ENCODE measurements around the gene UCHL1.

UCHL1 gene

GRCh38 chr4:41236032-41236431 is 20.7 kb upstream of the UCHL1 start:
- Histone ChIP-seq H3K36me3 (ENCODE audit: control insufficient read depth, insufficient read depth, low read length) (no peaks in the 10 kb centered on the region), H3K27me3 (replicated peaks; ENCODE audit: control insufficient read depth, insufficient read depth, low read length) (no peaks in the 10 kb centered on the region), H3K4me3 (replicated peaks; ENCODE audit: low read depth, low read length) (no peak overlapping the region)
- TF ChIP-seq CTCF (IDR thresholded peaks at IDR 0.05; ENCODE audit: insufficient read depth, low read length, poor library complexity, severe bottlenecking) = no peak
- DNase-seq (ENCODE audit: extremely low read depth, insufficient read length) = no peak

- Histone ChIP-seq H3K27me3 (replicated peaks; ENCODE audit: control insufficient read depth, insufficient read depth, low read length) (no peaks in the 10 kb centered on the region), H3K4me3 (replicated peaks; ENCODE audit: low read depth, low read length) (no peak overlapping the region), H3K36me3 (ENCODE audit: control insufficient read depth, insufficient read depth, low read length) (no peaks in the 10 kb centered on the region)
- no peak for TF ChIP-seq CTCF (IDR thresholded peaks at IDR 0.05; ENCODE audit: insufficient read depth, low read length, poor library complexity, severe bottlenecking)
- no peak for DNase-seq (ENCODE audit: extremely low read depth, insufficient read length)
These were observed 20.2 kb upstream of the UCHL1 start for GRCh38 chr4:41236508-41236907.

GRCh38 chr4:41241919-41242318 is 14.8 kb upstream of the UCHL1 start:
- Histone ChIP-seq H3K36me3 (ENCODE audit: control insufficient read depth, insufficient read depth, low read length) (no peaks in the 10 kb centered on the region), H3K4me3 (replicated peaks; ENCODE audit: low read depth, low read length) (no peak overlapping the region), H3K27me3 (replicated peaks; ENCODE audit: control insufficient read depth, insufficient read depth, low read length) (no peaks in the 10 kb centered on the region)
- TF ChIP-seq CTCF (IDR thresholded peaks at IDR 0.05; ENCODE audit: insufficient read depth, low read length, poor library complexity, severe bottlenecking) = no peak
- DNase-seq (ENCODE audit: extremely low read depth, insufficient read length) = no peak

GRCh38 chr4:41245983-41246382 is 10.7 kb upstream of the UCHL1 start:
- no peak overlapping the region for H3K4me3 ChIP-seq (replicated peaks; ENCODE audit: low read depth, low read length)
- H3K36me3 ChIP-seq (ENCODE audit: control insufficient read depth, insufficient read depth, low read length) = no peaks in the 10 kb centered on the region
- no peak for DNase-seq (ENCODE audit: extremely low read depth, insufficient read length)
- H3K27me3 ChIP-seq (replicated peaks; ENCODE audit: control insufficient read depth, insufficient read depth, low read length) = no peaks in the 10 kb centered on the region
- no peak for TF ChIP-seq CTCF (IDR thresholded peaks at IDR 0.05; ENCODE audit: insufficient read depth, low read length, poor library complexity, severe bottlenecking)

- Histone ChIP-seq H3K4me3 (replicated peaks; ENCODE audit: low read depth, low read length) (peak overlapping the region; percentile 68), H3K36me3 (ENCODE audit: control insufficient read depth, insufficient read depth, low read length) (no peaks in the 10 kb centered on the region), H3K27me3 (replicated peaks; ENCODE audit: control insufficient read depth, insufficient read depth, low read length) (no peaks in the 10 kb centered on the region)
- TF ChIP-seq CTCF (IDR thresholded peaks at IDR 0.05; ENCODE audit: insufficient read depth, low read length, poor library complexity, severe bottlenecking) = no peak
- no peak for DNase-seq (ENCODE audit: extremely low read depth, insufficient read length)
These were observed 493 bp upstream of the UCHL1 start for GRCh38 chr4:41256131-41256739.

All from GM06990 (cell line).